ENCODE data around the gene CAMTA1. TPM values are rescaled to one million over a fixed set of nuclear protein-coding genes. Genes with fewer than 3 reads are reported as not detected.

Gene CAMTA1
- total RNA-seq, 4 donors from 2014 or later, result 86.3 to 170 (median 132) TPM

DNA sequence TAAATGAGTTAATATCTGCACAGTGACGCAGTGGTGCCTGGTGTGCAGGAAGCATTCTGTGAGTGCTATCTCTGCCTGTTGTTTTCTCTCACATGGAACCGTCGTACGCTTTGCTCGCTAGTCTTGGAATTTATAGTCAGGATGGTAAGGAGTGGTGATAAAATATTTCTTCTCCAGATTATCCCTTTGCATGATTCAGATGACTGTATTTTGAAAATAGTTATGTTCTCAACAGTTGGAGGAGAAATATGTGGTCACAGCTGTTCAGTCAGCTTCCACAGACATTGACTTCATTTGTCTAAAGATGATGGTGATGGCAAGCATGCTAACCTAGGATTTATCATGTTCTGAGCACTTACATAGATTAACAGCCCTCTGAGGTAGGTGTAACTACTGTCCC lies 944.5 kb downstream of the CAMTA1 start:
- no peak overlapping the region for H3K27ac ChIP-seq
- H3K9me3 ChIP-seq, result no peaks in the 10 kb centered on the region
- H3K4me3 ChIP-seq, result no peak overlapping the region
- WGBS, 2 donors (ENCODE audit: low coverage in 1 of 2), result 89 to 90% methylated on average over 4 to 5 of the region's 5 CpGs
- no peak for ATAC-seq
- H3K27me3 ChIP-seq, result no peaks in the 10 kb centered on the region
- TF ChIP-seq EP300 (IDR thresholded peaks at IDR 0.05) (no peak), POLR2AphosphoS5 (IDR thresholded peaks at IDR 0.05) (no peak), POLR2A (IDR thresholded peaks at IDR 0.05) (no peak)
- TF ChIP-seq, protein P1, sequence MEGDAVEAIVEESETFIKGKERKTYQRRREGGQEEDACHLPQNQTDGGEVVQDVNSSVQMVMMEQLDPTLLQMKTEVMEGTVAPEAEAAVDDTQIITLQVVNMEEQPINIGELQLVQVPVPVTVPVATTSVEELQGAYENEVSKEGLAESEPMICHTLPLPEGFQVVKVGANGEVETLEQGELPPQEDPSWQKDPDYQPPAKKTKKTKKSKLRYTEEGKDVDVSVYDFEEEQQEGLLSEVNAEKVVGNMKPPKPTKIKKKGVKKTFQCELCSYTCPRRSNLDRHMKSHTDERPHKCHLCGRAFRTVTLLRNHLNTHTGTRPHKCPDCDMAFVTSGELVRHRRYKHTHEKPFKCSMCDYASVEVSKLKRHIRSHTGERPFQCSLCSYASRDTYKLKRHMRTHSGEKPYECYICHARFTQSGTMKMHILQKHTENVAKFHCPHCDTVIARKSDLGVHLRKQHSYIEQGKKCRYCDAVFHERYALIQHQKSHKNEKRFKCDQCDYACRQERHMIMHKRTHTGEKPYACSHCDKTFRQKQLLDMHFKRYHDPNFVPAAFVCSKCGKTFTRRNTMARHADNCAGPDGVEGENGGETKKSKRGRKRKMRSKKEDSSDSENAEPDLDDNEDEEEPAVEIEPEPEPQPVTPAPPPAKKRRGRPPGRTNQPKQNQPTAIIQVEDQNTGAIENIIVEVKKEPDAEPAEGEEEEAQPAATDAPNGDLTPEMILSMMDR (IDR thresholded peaks at IDR 0.05), result no peak
- H3K4me1 ChIP-seq, result no peaks in the 10 kb centered on the region
- no peaks in the 10 kb centered on the region for H3K36me3 ChIP-seq

DNA sequence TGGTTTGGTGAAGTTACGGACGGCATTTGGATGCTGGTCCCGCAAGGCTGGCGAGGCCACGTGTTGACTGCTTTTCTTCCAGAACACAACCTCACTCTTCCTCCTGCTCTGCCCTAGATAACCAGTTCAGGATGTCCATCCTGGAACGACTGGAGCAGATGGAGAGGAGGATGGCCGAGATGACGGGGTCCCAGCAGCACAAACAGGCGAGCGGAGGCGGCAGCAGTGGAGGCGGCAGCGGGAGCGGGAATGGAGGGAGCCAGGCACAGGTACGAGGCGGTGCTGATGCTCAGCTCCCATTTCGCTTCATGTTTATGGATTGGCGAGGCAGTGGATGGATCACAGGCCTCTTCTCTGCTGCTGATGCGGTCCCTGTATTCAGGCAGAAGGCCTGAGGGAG lies 947.1 kb downstream of the CAMTA1 start:
- no peak overlapping the region for H3K27ac ChIP-seq
- no peak for ATAC-seq
- no peak overlapping the region for H3K4me3 ChIP-seq
- H3K9me3 ChIP-seq, result no peaks in the 10 kb centered on the region
- no peaks in the 10 kb centered on the region for H3K27me3 ChIP-seq
- 93% methylated on average over 10 of the region's 19 CpGs; no CpG with 5 or more reads in 1 of the 2 donors for WGBS, 2 donors (ENCODE audit: low coverage in 1 of 2)
- TF ChIP-seq POLR2A (IDR thresholded peaks at IDR 0.05) (no peak), POLR2AphosphoS5 (IDR thresholded peaks at IDR 0.05) (no peak)
- H3K36me3 ChIP-seq, result peaks cover 0 to 13% of the 10 kb centered on the region in 2 donors
- H3K4me1 ChIP-seq, result no peaks in the 10 kb centered on the region

DNA sequence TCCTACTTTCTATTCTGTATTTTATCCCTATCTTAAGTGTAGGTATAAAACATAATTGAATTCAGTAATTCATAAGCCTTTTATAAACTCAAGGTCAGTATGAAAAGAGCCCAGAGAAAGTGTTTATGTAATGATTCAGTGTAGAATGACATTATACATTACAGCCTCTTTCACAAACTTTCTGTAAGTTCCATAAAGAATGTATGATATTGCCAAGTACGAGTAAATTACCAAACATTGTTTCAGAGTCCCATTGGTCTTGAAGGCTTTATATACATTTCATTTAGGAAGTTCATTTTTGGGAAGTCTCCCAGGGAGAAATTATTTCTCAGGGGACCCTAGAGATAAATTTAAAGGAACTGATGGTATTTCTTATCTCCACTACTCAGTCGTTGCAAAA lies 948.0 kb downstream of the CAMTA1 start:
- no peak for ATAC-seq
- H3K9me3 ChIP-seq, result no peaks in the 10 kb centered on the region
- no peak overlapping the region for H3K27ac ChIP-seq
- H3K27me3 ChIP-seq, result no peaks in the 10 kb centered on the region
- no peaks in the 10 kb centered on the region for H3K4me1 ChIP-seq
- H3K36me3 ChIP-seq, result peaks cover 0 to 22% of the 10 kb centered on the region in 2 donors
- no peak for TF ChIP-seq POLR2A (IDR thresholded peaks at IDR 0.05)
- no peak for TF ChIP-seq EP300 (IDR thresholded peaks at IDR 0.05)
- TF ChIP-seq POLR2AphosphoS5 (IDR thresholded peaks at IDR 0.05), result no peak
- TF ChIP-seq, protein P1 (IDR thresholded peaks at IDR 0.05), result no peak
- H3K4me3 ChIP-seq, result no peak overlapping the region
- WGBS, 2 donors (ENCODE audit: low coverage in 1 of 2), result 71 to 72% methylated on average over 2 of the region's 2 CpGs

DNA sequence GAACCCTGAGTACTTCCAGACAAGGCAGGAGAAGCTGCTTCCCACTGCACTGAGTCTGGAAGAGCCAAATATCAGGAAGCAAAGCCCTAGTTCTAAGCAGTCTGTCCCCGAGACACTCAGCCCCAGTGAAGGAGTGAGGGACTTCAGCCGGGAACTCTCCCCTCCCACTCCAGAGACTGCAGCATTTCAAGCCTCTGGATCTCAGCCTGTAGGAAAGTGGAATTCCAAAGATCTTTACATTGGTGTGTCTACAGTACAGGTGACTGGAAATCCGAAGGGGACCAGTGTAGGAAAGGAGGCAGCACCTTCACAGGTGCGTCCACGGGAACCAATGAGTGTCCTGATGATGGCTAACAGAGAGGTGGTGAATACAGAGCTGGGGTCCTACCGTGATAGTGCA lies 952.8 kb downstream of the CAMTA1 start:
- H3K4me3 ChIP-seq, result no peak overlapping the region
- WGBS, 2 donors (ENCODE audit: low coverage in 1 of 2), result 70 to 100% methylated on average over 4 of the region's 6 CpGs
- H3K27ac ChIP-seq, result no peak overlapping the region
- H3K4me1 ChIP-seq, result no peaks in the 10 kb centered on the region
- H3K9me3 ChIP-seq, result no peaks in the 10 kb centered on the region
- H3K36me3 ChIP-seq, result peaks cover 0 to 34% of the 10 kb centered on the region in 2 donors
- H3K27me3 ChIP-seq, result no peaks in the 10 kb centered on the region
- TF ChIP-seq EP300 (IDR thresholded peaks at IDR 0.05), result no peak
- TF ChIP-seq, protein P1 (IDR thresholded peaks at IDR 0.05), result no peak
- no peak for TF ChIP-seq POLR2A (IDR thresholded peaks at IDR 0.05)
- no peak for TF ChIP-seq POLR2AphosphoS5 (IDR thresholded peaks at IDR 0.05)
- no peak for ATAC-seq

DNA sequence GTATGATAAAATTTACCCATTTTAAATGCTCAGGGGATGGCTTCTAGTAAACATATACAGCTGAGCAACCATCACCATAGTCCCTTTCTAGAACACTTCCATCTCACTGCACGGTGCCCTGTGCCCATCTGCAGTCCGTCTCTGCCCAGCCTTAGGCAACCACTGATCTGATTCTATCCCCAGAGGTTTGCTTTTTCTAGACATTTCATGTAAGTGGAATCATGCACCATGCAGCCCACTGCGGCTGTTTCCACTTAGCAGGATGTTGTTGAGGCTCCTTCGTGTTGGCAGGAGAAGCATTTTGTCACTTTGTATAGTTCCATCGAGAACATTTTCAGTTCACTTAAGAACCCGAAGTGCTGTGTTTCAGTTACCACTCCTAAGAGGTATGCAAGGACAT lies 958.1 kb downstream of the CAMTA1 start:
- WGBS, 2 donors (ENCODE audit: low coverage in 1 of 2), result 83 to 87% methylated on average over 6 of the region's 6 CpGs
- TF ChIP-seq POLR2AphosphoS5 (IDR thresholded peaks at IDR 0.05) (no peak), POLR2A (IDR thresholded peaks at IDR 0.05) (no peak), EP300 (IDR thresholded peaks at IDR 0.05) (no peak)
- TF ChIP-seq, protein P1 (IDR thresholded peaks at IDR 0.05), result no peak
- no peak overlapping the region for H3K27ac ChIP-seq
- H3K36me3 ChIP-seq, result peaks cover 0 to 35% of the 10 kb centered on the region in 2 donors
- H3K27me3 ChIP-seq, result no peaks in the 10 kb centered on the region
- no peak for ATAC-seq
- H3K4me1 ChIP-seq, result no peaks in the 10 kb centered on the region
- H3K9me3 ChIP-seq, result no peaks in the 10 kb centered on the region
- no peak overlapping the region for H3K4me3 ChIP-seq
